ENCODE results near the gene DTL. TPM values are rescaled to one million over a fixed set of nuclear protein-coding genes. Genes with fewer than 3 reads are reported as not detected.

DTL gene
- total RNA-seq, 4 donors from 2014 or later, result 2.0 to 9.2 (median 5.1) TPM

DNA sequence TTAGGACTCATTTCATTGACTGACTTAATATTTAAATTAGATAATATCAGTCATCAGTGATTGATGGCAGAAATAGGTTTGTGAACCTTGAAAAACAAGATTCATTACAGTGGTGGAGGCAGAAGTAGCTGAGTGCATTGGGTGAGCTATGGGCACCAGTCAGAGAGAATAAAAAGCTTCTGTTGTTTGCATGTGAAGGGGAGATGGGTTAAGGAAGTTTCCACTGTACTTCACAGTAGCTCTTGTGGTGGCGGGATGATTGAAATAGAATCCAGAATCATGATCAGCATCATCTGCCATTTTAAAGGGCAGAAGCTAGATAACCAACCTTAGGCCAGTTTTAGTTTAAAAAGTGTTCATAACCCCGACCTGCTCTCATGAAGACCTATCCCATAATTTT, 66.2 kb downstream of the DTL start:
- Histone ChIP-seq H3K4me3 (no peak overlapping the region), H3K27ac (no peak overlapping the region), H3K36me3 (no peaks in the 10 kb centered on the region), H3K9me3 (no peaks in the 10 kb centered on the region), H3K27me3 (no peaks in the 10 kb centered on the region), H3K4me1 (peaks cover 3 to 27% (median 9%) of the 10 kb centered on the region in 3 donors)
- WGBS, 2 donors, result 86 to 88% methylated on average over 2 of the region's 2 CpGs
- intact Hi-C loops (cut with DNase I), result no loop called here
- no peak for DNase-seq
- TF ChIP-seq POLR2A (IDR thresholded peaks at IDR 0.05) (no peak), CTCF (IDR thresholded peaks at IDR 0.05) (no peak)

GRCh38 chr1:212104586-212105325, 69.2 kb downstream of the DTL start:
- H3K27ac ChIP-seq, result peak overlapping the region; percentile 5 to 77 (median 46)
- no peak overlapping the region for H3K4me3 ChIP-seq
- no peaks in the 10 kb centered on the region for H3K27me3 ChIP-seq
- no peak for DNase-seq
- peaks cover 3 to 52% (median 9%) of the 10 kb centered on the region in 3 donors for H3K4me1 ChIP-seq
- WGBS, 2 donors, result 28 to 50% methylated on average over 3 of the region's 3 CpGs
- no peaks in the 10 kb centered on the region for H3K9me3 ChIP-seq
- no peak for TF ChIP-seq POLR2A (IDR thresholded peaks at IDR 0.05)
- TF ChIP-seq CTCF (IDR thresholded peaks at IDR 0.05), result no peak
- no peaks in the 10 kb centered on the region for H3K36me3 ChIP-seq
- intact Hi-C loops (cut with DNase I), result no loop called here

- 35 to 39% methylated on average over 1 of the region's 1 CpG for WGBS, 2 donors
- DNase-seq, result no peak
- H3K4me1 ChIP-seq, result peaks cover 3 to 68% (median 9%) of the 10 kb centered on the region in 3 donors
- no peak overlapping the region for H3K4me3 ChIP-seq
- H3K27me3 ChIP-seq, result no peaks in the 10 kb centered on the region
- intact Hi-C loops (cut with DNase I), result no loop called here
- no peaks in the 10 kb centered on the region for H3K36me3 ChIP-seq
- H3K9me3 ChIP-seq, result no peaks in the 10 kb centered on the region
- peak overlapping the region in 1 of 4 donors; percentile 77 for H3K27ac ChIP-seq
- TF ChIP-seq POLR2A (IDR thresholded peaks at IDR 0.05), result no peak
- TF ChIP-seq CTCF (IDR thresholded peaks at IDR 0.05), result no peak
These were observed 70.8 kb downstream of the DTL start for GRCh38 chr1:212106286-212106792.

DNA sequence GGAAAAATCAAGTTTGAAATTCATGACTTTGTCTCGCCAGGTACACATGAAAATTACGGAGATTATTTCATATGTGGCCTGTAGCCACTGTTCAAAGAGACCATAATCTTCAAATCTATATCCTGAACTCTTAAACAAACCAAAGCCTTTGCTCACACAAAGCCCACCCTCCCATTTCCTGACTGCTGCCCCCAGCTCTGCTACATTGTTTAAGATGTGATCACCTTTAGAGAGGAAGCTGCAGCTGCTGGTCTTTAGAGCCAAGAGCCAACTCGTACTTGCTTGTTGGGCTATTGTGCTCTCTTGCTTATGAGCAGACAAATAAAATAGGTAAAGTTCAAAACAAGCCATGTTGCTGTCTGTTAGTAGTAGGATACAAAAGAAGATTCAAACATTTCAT, 71.9 kb downstream of the DTL start:
- WGBS, 2 donors, result 69 to 76% methylated on average over 3 of the region's 3 CpGs
- Histone ChIP-seq H3K4me3 (no peak overlapping the region), H3K9me3 (no peaks in the 10 kb centered on the region), H3K4me1 (peaks cover 3 to 69% (median 9%) of the 10 kb centered on the region in 3 donors), H3K27ac (no peak overlapping the region), H3K27me3 (no peaks in the 10 kb centered on the region), H3K36me3 (no peaks in the 10 kb centered on the region)
- TF ChIP-seq CTCF (IDR thresholded peaks at IDR 0.05) (no peak), POLR2A (IDR thresholded peaks at IDR 0.05) (no peak)
- intact Hi-C loops (cut with DNase I), result no loop called here
- DNase-seq, result no peak

DNA sequence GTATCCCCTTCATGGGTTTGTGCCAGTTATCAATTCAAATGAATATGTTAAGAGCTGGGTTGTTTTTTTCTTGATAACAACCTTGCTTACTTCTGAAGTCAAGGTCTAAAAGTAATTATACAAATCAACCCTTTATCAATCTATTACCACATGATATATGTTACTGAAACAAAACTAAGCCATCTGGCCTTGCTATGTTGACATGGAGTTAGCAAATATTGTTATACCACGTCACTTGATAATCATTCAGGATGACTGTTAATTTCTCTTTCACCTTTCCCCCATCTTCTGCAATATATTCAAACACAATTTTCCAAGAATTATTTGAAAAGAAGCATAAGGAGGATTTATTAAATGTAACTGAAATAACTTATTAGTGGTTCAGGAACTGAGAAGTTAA, 72.6 kb downstream of the DTL start:
- Histone ChIP-seq H3K4me3 (no peak overlapping the region), H3K4me1 (peaks cover 3 to 69% (median 9%) of the 10 kb centered on the region in 3 donors), H3K36me3 (no peaks in the 10 kb centered on the region), H3K9me3 (no peaks in the 10 kb centered on the region), H3K27me3 (no peaks in the 10 kb centered on the region), H3K27ac (no peak overlapping the region)
- WGBS, 2 donors, result 77 to 94% methylated on average over 1 of the region's 1 CpG
- DNase-seq, result no peak
- intact Hi-C loops (cut with DNase I), result no loop called here
- no peak for TF ChIP-seq CTCF (IDR thresholded peaks at IDR 0.05)
- no peak for TF ChIP-seq POLR2A (IDR thresholded peaks at IDR 0.05)
